ENCODE measurements around the gene BMP6. TPM values are rescaled to one million over a fixed set of nuclear protein-coding genes. Genes with fewer than 3 reads are reported as not detected.
A peak's percentile ranks its signal among the peaks of the same experiment; 100 is the strongest.

BMP6 gene
- total and polyA plus RNA-seq, 2 experiments from 2014 or later, result 0.74 TPM; not detected in 1

- Histone ChIP-seq H3K4me1 (ENCODE audit: low read depth) (no peaks in the 10 kb centered on the region), H3K4me3 (no peak overlapping the region), H3K9me3 (ENCODE audit: low read depth) (no peaks in the 10 kb centered on the region), H3K27ac (no peak overlapping the region), H3K36me3 (no peaks in the 10 kb centered on the region), H3K27me3 (no peaks in the 10 kb centered on the region)
- DNase-seq (ENCODE audit: low read depth in 1 of 2, low spot score in 1 of 2), result peak in 1 of 2 donors; percentile 17
- TF ChIP-seq CTCF (IDR thresholded peaks at IDR 0.05; ENCODE audit: low read depth, low read length), result no peak
Measured at GRCh38 chr6:7769702-7770101, 43.8 kb downstream of the BMP6 start.

DNA sequence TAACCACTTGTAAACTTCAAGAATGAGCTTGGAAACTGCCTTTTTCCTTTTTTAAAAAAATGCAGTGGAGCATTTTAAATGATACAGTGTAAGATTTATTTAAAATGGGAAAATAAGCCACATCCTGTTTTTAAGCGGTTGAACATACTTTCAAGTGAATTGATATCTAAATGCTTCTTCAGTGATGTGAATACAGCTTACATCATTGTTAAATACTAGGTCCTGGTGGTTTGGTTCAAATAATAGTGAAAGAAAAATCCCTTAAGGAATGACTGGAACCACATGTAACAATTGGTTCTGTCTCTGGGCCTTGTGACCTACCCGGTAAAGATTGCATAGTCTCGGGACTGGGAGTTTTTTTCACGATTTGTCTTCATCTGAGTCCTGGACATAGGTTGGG, 44.2 kb downstream of the BMP6 start:
- no peaks in the 10 kb centered on the region for H3K36me3 ChIP-seq
- TF ChIP-seq CTCF (IDR thresholded peaks at IDR 0.05; ENCODE audit: low read depth, low read length), result no peak
- H3K9me3 ChIP-seq (ENCODE audit: low read depth), result no peaks in the 10 kb centered on the region
- no peak overlapping the region for H3K27ac ChIP-seq
- no peak overlapping the region for H3K4me3 ChIP-seq
- no peaks in the 10 kb centered on the region for H3K4me1 ChIP-seq (ENCODE audit: low read depth)
- peak in 1 of 2 donors; percentile 9 for DNase-seq (ENCODE audit: low read depth in 1 of 2, low spot score in 1 of 2)
- no peaks in the 10 kb centered on the region for H3K27me3 ChIP-seq

GRCh38 chr6:7770601-7771000, 44.7 kb downstream of the BMP6 start:
- no peaks in the 10 kb centered on the region for H3K9me3 ChIP-seq (ENCODE audit: low read depth)
- no peaks in the 10 kb centered on the region for H3K4me1 ChIP-seq (ENCODE audit: low read depth)
- H3K4me3 ChIP-seq, result no peak overlapping the region
- no peak overlapping the region for H3K27ac ChIP-seq
- DNase-seq (ENCODE audit: low read depth in 1 of 2, low spot score in 1 of 2), result no peak
- no peaks in the 10 kb centered on the region for H3K27me3 ChIP-seq
- no peak for TF ChIP-seq CTCF (IDR thresholded peaks at IDR 0.05; ENCODE audit: low read depth, low read length)
- H3K36me3 ChIP-seq, result no peaks in the 10 kb centered on the region

GRCh38 chr6:7773322-7773721, 47.4 kb downstream of the BMP6 start:
- H3K27me3 ChIP-seq, result no peaks in the 10 kb centered on the region
- DNase-seq (ENCODE audit: low read depth in 1 of 2, low spot score in 1 of 2), result no peak
- no peak overlapping the region for H3K27ac ChIP-seq
- no peak overlapping the region for H3K4me3 ChIP-seq
- no peaks in the 10 kb centered on the region for H3K36me3 ChIP-seq
- TF ChIP-seq CTCF (IDR thresholded peaks at IDR 0.05; ENCODE audit: low read depth, low read length), result no peak
- H3K4me1 ChIP-seq (ENCODE audit: low read depth), result no peaks in the 10 kb centered on the region
- H3K9me3 ChIP-seq (ENCODE audit: low read depth), result no peaks in the 10 kb centered on the region

- DNase-seq (ENCODE audit: low read depth in 1 of 2, low spot score in 1 of 2), result no peak
- TF ChIP-seq CTCF (IDR thresholded peaks at IDR 0.05; ENCODE audit: low read depth, low read length), result no peak
Measured at GRCh38 chr6:7773914-7774313, 48.0 kb downstream of the BMP6 start.

GRCh38 chr6:7776509-7776908, 50.6 kb downstream of the BMP6 start:
- DNase-seq (ENCODE audit: low read depth in 1 of 2, low spot score in 1 of 2), result no peak
- Histone ChIP-seq H3K9me3 (ENCODE audit: low read depth) (no peaks in the 10 kb centered on the region), H3K27ac (no peak overlapping the region), H3K36me3 (no peaks in the 10 kb centered on the region), H3K4me3 (no peak overlapping the region), H3K27me3 (no peaks in the 10 kb centered on the region), H3K4me1 (ENCODE audit: low read depth) (no peaks in the 10 kb centered on the region)
- TF ChIP-seq CTCF (IDR thresholded peaks at IDR 0.05; ENCODE audit: low read depth, low read length), result no peak

More at GRCh38 chr6:7773914-7774313, 48.0 kb downstream of the BMP6 start:
- Histone ChIP-seq H3K9me3 (ENCODE audit: low read depth) (no peaks in the 10 kb centered on the region), H3K4me1 (ENCODE audit: low read depth) (no peaks in the 10 kb centered on the region), H3K27ac (no peak overlapping the region), H3K36me3 (no peaks in the 10 kb centered on the region), H3K4me3 (no peak overlapping the region), H3K27me3 (no peaks in the 10 kb centered on the region)
